Measurements from ENCODE around the gene GPC6.
"Not testable (repeated sequence)": the region's sequence is repeated elsewhere in the genome, so short reads cannot be mapped to it uniquely, and the experiment has no call there.

Gene GPC6

DNA sequence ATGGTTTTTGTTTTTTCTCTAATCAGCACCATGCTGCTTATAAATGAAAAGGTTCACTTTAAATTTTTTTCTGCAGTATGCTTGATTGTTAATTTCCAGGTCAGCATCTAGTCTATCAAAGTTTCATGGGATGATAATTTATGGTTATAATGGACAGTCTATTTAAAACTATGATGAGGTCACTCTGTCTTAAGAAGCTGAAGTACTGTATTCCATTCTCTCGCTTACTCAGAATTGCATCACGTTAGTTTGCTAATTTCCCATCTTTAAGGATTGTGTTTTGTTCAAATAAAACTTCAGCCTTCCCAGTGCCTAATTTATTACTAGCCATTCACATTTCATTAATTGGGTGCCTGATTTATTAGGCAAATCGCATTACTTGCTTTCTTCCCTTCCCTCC, 94.3 kb downstream of the GPC6 start:
- no peak for DNase-seq (ENCODE audit: extremely low read depth, low read depth)
- TF ChIP-seq, protein P1, sequence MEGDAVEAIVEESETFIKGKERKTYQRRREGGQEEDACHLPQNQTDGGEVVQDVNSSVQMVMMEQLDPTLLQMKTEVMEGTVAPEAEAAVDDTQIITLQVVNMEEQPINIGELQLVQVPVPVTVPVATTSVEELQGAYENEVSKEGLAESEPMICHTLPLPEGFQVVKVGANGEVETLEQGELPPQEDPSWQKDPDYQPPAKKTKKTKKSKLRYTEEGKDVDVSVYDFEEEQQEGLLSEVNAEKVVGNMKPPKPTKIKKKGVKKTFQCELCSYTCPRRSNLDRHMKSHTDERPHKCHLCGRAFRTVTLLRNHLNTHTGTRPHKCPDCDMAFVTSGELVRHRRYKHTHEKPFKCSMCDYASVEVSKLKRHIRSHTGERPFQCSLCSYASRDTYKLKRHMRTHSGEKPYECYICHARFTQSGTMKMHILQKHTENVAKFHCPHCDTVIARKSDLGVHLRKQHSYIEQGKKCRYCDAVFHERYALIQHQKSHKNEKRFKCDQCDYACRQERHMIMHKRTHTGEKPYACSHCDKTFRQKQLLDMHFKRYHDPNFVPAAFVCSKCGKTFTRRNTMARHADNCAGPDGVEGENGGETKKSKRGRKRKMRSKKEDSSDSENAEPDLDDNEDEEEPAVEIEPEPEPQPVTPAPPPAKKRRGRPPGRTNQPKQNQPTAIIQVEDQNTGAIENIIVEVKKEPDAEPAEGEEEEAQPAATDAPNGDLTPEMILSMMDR (IDR thresholded peaks at IDR 0.05; ENCODE audit: low read depth, low read length) = no peak

DNA sequence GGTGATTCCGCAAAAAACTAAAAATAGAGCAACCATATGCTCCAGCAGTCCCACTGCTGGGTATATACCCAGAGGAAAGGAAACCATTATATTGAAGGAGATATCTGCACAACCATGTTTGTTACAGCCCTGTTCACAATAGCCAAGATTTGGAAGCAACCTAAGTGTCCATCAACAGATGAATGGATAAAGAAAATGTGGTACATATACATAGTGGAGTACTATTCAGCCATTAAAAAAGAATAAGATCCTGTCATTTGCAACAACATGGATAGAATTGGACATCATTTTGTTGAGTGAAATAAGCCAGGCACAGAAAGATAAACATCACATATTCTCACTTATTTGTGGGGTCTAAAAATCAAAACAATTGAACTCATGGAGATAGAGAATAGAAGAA, 97.3 kb downstream of the GPC6 start:
- DNase-seq (ENCODE audit: extremely low read depth, low read depth) = not testable (repeated sequence)

DNA sequence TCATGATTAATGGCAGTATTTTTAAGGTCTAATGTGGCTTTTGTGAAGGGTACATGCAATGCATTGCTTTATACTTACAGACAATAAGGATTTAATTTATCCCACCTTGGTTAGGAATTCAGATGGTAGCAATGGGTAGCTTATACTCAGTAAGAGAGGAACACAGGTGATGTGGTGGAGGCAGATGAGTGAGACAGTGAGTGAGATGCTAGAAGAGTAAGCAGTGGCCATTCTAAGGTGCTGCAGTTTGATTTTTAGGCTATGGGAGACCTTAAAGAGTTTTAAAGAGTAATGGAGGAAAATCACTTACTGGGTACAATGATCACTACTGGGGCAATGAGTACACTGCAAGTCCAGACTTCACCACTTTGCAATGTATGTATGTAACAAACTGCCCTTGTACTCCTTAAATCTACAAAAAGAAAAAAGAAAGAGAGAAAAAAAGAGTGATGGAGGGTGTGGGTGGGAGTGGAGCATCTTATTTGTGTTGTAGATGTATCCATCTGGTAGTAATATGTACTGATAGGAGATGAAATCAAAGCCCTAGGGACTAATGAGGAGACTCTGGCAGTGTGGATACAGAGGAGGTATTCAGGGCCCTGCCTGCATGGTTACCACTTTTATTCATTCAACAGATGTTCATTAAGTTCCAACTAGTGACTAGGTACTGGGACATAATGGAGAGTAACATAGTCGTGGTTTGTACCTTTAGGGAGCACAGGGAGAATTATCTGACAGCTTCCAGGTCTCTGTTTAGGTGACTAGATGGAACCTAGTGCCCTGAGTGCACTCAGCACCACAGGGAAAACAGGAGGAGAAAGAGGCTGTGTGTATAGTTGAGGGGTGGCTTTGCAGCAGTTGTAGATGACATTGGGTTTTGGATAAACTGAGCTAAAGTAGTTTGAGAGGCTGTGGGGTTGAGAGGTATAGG, 99.0 kb downstream of the GPC6 start:
- TF ChIP-seq, protein P1 (IDR thresholded peaks at IDR 0.05; ENCODE audit: low read depth, low read length) = no peak
- DNase-seq (ENCODE audit: extremely low read depth, low read depth) = no peak

DNA sequence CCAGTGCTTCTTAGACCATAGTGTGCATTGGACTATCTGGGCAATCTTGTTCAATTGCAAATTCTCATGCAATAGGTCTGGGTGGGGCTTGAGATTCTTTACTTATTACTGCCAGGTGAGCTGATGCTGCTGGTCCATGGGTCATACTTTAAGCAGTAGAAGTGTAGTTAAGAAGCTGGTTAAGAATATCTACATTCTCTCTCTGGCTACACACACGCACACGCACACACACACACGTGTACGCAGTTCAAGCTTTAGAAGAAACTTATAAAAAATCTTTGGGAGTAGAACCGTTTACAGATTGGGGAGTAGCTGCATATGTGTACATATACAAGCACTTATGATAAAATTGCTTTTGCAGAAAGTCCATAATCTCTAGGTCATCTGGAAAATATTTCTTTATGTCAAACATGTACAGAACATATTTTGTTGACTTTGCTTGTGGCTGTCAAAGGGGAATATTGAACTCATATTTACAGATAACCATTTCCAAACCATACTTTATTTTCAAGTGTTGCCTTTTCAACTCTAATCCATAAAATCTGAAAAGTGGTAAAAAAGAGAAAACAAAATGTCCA, 99.7 kb downstream of the GPC6 start:
- TF ChIP-seq, protein P1 (IDR thresholded peaks at IDR 0.05; ENCODE audit: low read depth, low read length) = no peak
- no peak for DNase-seq (ENCODE audit: extremely low read depth, low read depth)

DNA sequence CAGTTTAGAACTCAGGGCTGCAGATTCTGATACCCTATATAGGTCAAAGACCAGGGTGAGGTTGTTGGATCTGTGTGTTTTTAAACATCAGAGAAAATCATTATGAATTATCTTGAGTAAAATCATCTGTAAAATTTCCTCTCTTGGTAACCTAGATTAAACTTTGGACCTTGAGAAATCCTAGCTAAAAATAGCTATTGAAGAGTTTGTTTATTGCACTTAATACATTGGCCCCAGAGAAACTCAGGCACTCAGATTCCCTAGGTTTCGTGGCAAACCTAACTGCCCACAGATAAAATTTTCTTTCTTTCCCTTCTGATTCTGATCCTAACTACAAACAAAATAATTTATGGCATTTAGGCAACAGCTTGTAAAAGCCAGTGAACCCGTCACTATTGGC, 102.3 kb downstream of the GPC6 start:
- DNase-seq (ENCODE audit: extremely low read depth, low read depth) = no peak
- TF ChIP-seq, protein P1 (IDR thresholded peaks at IDR 0.05; ENCODE audit: low read depth, low read length) = no peak

DNA sequence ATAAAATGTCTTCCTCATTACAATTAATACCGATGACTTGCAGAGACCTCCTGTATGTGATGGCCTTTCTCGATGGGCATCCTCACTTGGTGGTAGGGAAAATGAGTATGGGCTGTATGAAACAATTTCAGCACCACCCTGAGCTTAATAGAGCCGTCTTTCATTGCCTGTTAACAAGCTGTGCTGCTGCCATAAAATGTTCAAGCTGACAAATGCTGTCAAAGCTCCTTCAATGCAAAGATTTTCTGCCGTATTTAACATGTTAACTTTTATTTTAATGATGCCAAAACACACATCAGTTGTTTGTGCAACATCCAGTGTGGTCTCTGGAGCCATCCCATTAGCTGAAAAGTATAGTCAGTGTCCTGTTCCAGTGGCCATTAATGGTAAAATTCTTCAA, 110.1 kb downstream of the GPC6 start:
- DNase-seq (ENCODE audit: extremely low read depth, low read depth) = no peak
- TF ChIP-seq, protein P1 (IDR thresholded peaks at IDR 0.05; ENCODE audit: low read depth, low read length) = no peak

DNA sequence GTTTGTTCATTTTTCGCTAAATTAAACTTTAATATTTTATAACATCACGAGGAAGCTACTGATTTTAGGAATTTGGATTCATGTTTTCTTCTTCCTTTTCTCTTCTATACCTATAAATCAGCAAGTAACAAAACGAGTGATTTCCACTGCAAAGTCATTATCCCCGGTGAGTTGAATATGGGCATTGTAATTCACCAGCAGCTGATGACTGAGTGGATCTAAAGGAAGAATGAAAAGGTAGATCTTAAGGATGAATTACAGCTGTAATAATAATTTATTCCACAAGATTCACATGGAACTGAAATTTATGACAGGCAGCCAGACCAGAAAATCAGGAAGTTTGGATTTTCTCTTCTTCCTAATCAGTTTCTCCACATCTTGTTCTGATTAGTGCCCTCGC, 111.4 kb downstream of the GPC6 start:
- TF ChIP-seq, protein P1 (IDR thresholded peaks at IDR 0.05; ENCODE audit: low read depth, low read length) = no peak
- DNase-seq (ENCODE audit: extremely low read depth, low read depth) = no peak

Measured in AG09319 (cell line).